ENCODE data around the gene PHKB. TPM values are rescaled to one million over a fixed set of nuclear protein-coding genes. Genes with fewer than 3 reads are reported as not detected.
"Not testable (repeated sequence)": the region's sequence is repeated elsewhere in the genome, so short reads cannot be mapped to it uniquely, and the experiment has no call there.

PHKB gene
- total RNA-seq, 1 donor from 2014 or later = 49.6 TPM

DNA sequence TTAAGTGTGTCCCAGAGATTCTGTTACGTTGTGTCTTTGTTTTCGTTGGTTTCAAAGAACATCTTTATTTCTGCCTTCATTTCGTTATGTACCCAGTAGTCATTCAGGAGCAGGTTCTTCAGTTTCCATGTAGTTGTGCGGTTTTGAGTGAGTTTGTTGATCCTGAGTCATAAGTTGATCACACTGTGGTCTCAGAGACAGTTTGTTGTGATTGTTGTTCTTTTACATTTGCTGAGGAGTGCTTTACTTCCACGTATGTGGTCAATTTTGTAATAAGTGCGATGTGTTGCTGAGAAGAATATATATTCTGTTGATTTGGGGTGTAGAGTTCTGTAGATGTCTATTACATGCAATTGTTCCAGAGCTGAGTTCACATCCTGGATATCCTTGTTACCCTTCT, 83.1 kb downstream of the PHKB start:
- FAIRE-seq = not testable (repeated sequence)
- H3K36me3 Mint-ChIP-seq (ENCODE audit: low read depth, unreplicated experiment) = peaks cover 31% of the 10 kb centered on the region

GRCh38 chr16:47551185-47551584, 90.1 kb downstream of the PHKB start:
- H4K20me1 ChIP-seq (ENCODE audit: insufficient read depth, low read length); H3K27ac ChIP-seq (ENCODE audit: low read depth, low read length); H3K9me3 ChIP-seq (ENCODE audit: insufficient read depth, low read depth, low read length); H3K4me1 ChIP-seq (ENCODE audit: insufficient read depth, low read length); H3K27me3 ChIP-seq (ENCODE audit: insufficient read depth, low read length); H3K4me3 Mint-ChIP-seq (ENCODE audit: unreplicated experiment); H3K36me3 ChIP-seq (ENCODE audit: insufficient read depth, low read length); H3K4me3 ChIP-seq (ENCODE audit: insufficient read depth, low read depth, low read length); H3K27ac Mint-ChIP-seq (ENCODE audit: unreplicated experiment); DNase-seq (ENCODE audit: low read depth); H3K4me1 Mint-ChIP-seq (ENCODE audit: low read depth, unreplicated experiment); H3K79me2 ChIP-seq (ENCODE audit: insufficient read depth, low read length); H3K4me2 ChIP-seq (ENCODE audit: low read length); FAIRE-seq; H3K27me3 Mint-ChIP-seq (ENCODE audit: low read depth, unreplicated experiment); H3K9ac ChIP-seq (ENCODE audit: low read length); H2AFZ ChIP-seq (ENCODE audit: low read depth, low read length): not testable (repeated sequence)
- Mint-ChIP-seq H3K36me3 (ENCODE audit: low read depth, unreplicated experiment) (peaks cover 48% of the 10 kb centered on the region), H3K9me3 (ENCODE audit: unreplicated experiment) (peaks cover 19% of the 10 kb centered on the region)

More for the DNA sequence above, 83.1 kb downstream of the PHKB start:
- not testable (repeated sequence) for H4K20me1 ChIP-seq (ENCODE audit: insufficient read depth, low read length); H3K4me3 Mint-ChIP-seq (ENCODE audit: unreplicated experiment); H3K27me3 Mint-ChIP-seq (ENCODE audit: low read depth, unreplicated experiment); H2AFZ ChIP-seq (ENCODE audit: low read depth, low read length); H3K79me2 ChIP-seq (ENCODE audit: insufficient read depth, low read length); H3K4me3 ChIP-seq (ENCODE audit: insufficient read depth, low read depth, low read length); H3K27ac ChIP-seq (ENCODE audit: low read depth, low read length); H3K27me3 ChIP-seq (ENCODE audit: insufficient read depth, low read length); H3K27ac Mint-ChIP-seq (ENCODE audit: unreplicated experiment); H3K4me1 Mint-ChIP-seq (ENCODE audit: low read depth, unreplicated experiment); H3K4me1 ChIP-seq (ENCODE audit: insufficient read depth, low read length); H3K4me2 ChIP-seq (ENCODE audit: low read length); H3K9me3 ChIP-seq (ENCODE audit: insufficient read depth, low read depth, low read length); DNase-seq (ENCODE audit: low read depth); H3K36me3 ChIP-seq (ENCODE audit: insufficient read depth, low read length); H3K9ac ChIP-seq (ENCODE audit: low read length)
- peaks cover 40% of the 10 kb centered on the region for H3K9me3 Mint-ChIP-seq (ENCODE audit: unreplicated experiment)

DNA sequence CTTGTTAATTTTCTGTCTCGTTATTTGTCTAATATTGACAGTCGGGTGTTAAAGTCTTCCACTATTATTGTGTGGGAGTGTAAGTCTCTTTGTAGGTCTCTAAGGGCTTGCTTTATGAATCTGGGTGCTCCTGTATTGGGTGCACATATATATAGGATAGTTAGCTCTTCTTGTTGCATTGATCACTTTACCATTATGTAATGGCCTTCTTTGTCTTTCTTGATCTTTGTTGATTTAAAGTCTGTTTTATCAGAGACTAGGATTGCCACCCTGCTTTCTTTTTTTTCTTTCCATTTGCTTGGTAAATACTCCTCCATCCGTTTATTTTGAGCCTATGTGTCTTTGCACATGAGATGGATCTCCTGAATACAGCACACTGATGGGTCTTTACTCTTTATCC, 90.6 kb downstream of the PHKB start:
- not testable (repeated sequence) for H3K9me3 ChIP-seq (ENCODE audit: insufficient read depth, low read depth, low read length); H3K27me3 Mint-ChIP-seq (ENCODE audit: low read depth, unreplicated experiment); H3K9ac ChIP-seq (ENCODE audit: low read length); FAIRE-seq; H3K4me3 ChIP-seq (ENCODE audit: insufficient read depth, low read depth, low read length); H3K27ac Mint-ChIP-seq (ENCODE audit: unreplicated experiment); H3K27me3 ChIP-seq (ENCODE audit: insufficient read depth, low read length); H3K4me3 Mint-ChIP-seq (ENCODE audit: unreplicated experiment); H2AFZ ChIP-seq (ENCODE audit: low read depth, low read length); H4K20me1 ChIP-seq (ENCODE audit: insufficient read depth, low read length); H3K4me2 ChIP-seq (ENCODE audit: low read length); H3K27ac ChIP-seq (ENCODE audit: low read depth, low read length); H3K79me2 ChIP-seq (ENCODE audit: insufficient read depth, low read length); DNase-seq (ENCODE audit: low read depth); H3K4me1 Mint-ChIP-seq (ENCODE audit: low read depth, unreplicated experiment); H3K36me3 ChIP-seq (ENCODE audit: insufficient read depth, low read length); H3K4me1 ChIP-seq (ENCODE audit: insufficient read depth, low read length)
- peaks cover 46% of the 10 kb centered on the region for H3K36me3 Mint-ChIP-seq (ENCODE audit: low read depth, unreplicated experiment)
- peaks cover 16% of the 10 kb centered on the region for H3K9me3 Mint-ChIP-seq (ENCODE audit: unreplicated experiment)

- Histone ChIP-seq H3K9me3 (ENCODE audit: insufficient read depth, low read depth, low read length) (no peaks in the 10 kb centered on the region), H3K9ac (ENCODE audit: low read length) (no peak overlapping the region), H3K27ac (ENCODE audit: low read depth, low read length) (no peak overlapping the region), H3K4me3 (ENCODE audit: insufficient read depth, low read depth, low read length) (no peak overlapping the region), H3K4me1 (ENCODE audit: insufficient read depth, low read length) (no peaks in the 10 kb centered on the region), H3K79me2 (ENCODE audit: insufficient read depth, low read length) (no peaks in the 10 kb centered on the region), H3K36me3 (ENCODE audit: insufficient read depth, low read length) (peaks cover 5% of the 10 kb centered on the region), H3K27me3 (ENCODE audit: insufficient read depth, low read length) (no peaks in the 10 kb centered on the region), H3K4me2 (ENCODE audit: low read length) (no peak overlapping the region), H4K20me1 (ENCODE audit: insufficient read depth, low read length) (no peaks in the 10 kb centered on the region), H2AFZ (ENCODE audit: low read depth, low read length) (no peak overlapping the region)
- Mint-ChIP-seq H3K9me3 (ENCODE audit: unreplicated experiment) (peaks cover 13% of the 10 kb centered on the region), H3K4me1 (ENCODE audit: low read depth, unreplicated experiment) (no peaks in the 10 kb centered on the region), H3K27me3 (ENCODE audit: low read depth, unreplicated experiment) (no peaks in the 10 kb centered on the region), H3K36me3 (ENCODE audit: low read depth, unreplicated experiment) (peaks cover 35% of the 10 kb centered on the region), H3K27ac (ENCODE audit: unreplicated experiment) (no peak overlapping the region), H3K4me3 (ENCODE audit: unreplicated experiment) (no peak overlapping the region)
- FAIRE-seq (no peak), DNase-seq (ENCODE audit: low read depth) (no peak)
- no peak for TF ChIP-seq CTCF (IDR thresholded peaks at IDR 0.05; ENCODE audit: insufficient read depth, low read depth, low read length)
- TF ChIP-seq EZH2 (IDR thresholded peaks at IDR 0.05; ENCODE audit: insufficient read depth, low read length) = no peak
These were observed 92.9 kb downstream of the PHKB start for GRCh38 chr16:47553853-47554564.

DNA sequence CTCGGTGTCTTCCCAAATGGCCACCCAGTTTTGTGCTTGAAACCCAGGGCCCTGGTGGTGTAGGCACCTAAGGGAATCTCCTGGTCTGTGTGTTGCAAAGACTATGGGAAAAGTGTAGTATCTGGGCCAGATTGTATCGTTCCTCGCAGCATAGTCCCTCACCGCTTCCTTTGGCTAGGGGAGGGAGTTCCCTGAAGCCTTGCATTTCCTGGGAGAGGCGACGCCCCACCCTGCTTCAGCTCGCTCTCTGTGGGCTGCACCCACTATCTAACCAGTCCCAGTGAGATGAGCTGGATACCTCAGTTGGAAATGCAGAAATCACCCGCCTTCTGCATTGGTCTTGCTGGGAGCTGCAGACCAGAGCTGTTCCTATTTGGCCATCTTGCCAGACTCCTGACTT, 93.5 kb downstream of the PHKB start:
- DNase-seq (ENCODE audit: low read depth); H4K20me1 ChIP-seq (ENCODE audit: insufficient read depth, low read length); H3K4me1 Mint-ChIP-seq (ENCODE audit: low read depth, unreplicated experiment); H3K4me1 ChIP-seq (ENCODE audit: insufficient read depth, low read length); H3K4me3 ChIP-seq (ENCODE audit: insufficient read depth, low read depth, low read length); H2AFZ ChIP-seq (ENCODE audit: low read depth, low read length); H3K27me3 Mint-ChIP-seq (ENCODE audit: low read depth, unreplicated experiment); H3K27ac Mint-ChIP-seq (ENCODE audit: unreplicated experiment); H3K9me3 ChIP-seq (ENCODE audit: insufficient read depth, low read depth, low read length); H3K27ac ChIP-seq (ENCODE audit: low read depth, low read length); H3K4me2 ChIP-seq (ENCODE audit: low read length); H3K79me2 ChIP-seq (ENCODE audit: insufficient read depth, low read length); H3K27me3 ChIP-seq (ENCODE audit: insufficient read depth, low read length); H3K36me3 ChIP-seq (ENCODE audit: insufficient read depth, low read length); H3K9ac ChIP-seq (ENCODE audit: low read length); H3K4me3 Mint-ChIP-seq (ENCODE audit: unreplicated experiment); FAIRE-seq: not testable (repeated sequence)
- H3K36me3 Mint-ChIP-seq (ENCODE audit: low read depth, unreplicated experiment) = peaks cover 32% of the 10 kb centered on the region
- peaks cover 13% of the 10 kb centered on the region for H3K9me3 Mint-ChIP-seq (ENCODE audit: unreplicated experiment)
